ENCODE measurements around the gene RASGRF2.
"Not testable (repeated sequence)": the region's sequence is repeated elsewhere in the genome, so short reads cannot be mapped to it uniquely, and the experiment has no call there.

Gene RASGRF2

DNA sequence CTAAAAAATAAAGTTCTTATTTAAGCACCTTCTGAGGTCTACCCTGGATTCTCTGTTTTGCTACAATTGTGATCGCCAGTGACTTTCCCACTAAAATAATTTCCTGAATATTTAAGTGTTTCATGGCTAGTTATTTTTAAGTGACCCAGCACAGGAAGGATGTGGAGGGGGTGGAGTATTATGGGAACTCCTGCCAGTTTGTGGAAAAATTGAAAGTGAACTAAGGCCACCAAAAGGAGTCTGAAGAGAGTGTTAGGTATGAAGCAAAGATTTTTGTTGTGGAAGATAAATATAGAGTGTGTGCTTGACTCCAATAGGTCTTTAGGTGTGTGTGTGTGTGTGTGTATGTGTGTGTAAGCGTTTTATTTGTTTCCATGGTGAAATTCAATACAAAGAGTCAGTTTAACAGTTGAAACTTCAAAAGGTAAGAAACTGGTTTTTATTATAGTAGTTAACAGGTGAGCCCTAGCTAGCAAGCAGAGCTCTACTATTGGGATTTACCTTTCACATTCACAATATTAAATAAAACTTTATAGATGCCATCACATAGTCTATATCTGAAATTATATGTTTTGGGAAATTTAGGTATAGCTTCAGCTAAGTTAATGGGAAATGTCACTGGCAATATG is 25.6 kb downstream of the RASGRF2 start:
- no peak for DNase-seq

GRCh38 chr5:80986382-80986781 is 26.2 kb downstream of the RASGRF2 start:
- DNase-seq = no peak

DNA sequence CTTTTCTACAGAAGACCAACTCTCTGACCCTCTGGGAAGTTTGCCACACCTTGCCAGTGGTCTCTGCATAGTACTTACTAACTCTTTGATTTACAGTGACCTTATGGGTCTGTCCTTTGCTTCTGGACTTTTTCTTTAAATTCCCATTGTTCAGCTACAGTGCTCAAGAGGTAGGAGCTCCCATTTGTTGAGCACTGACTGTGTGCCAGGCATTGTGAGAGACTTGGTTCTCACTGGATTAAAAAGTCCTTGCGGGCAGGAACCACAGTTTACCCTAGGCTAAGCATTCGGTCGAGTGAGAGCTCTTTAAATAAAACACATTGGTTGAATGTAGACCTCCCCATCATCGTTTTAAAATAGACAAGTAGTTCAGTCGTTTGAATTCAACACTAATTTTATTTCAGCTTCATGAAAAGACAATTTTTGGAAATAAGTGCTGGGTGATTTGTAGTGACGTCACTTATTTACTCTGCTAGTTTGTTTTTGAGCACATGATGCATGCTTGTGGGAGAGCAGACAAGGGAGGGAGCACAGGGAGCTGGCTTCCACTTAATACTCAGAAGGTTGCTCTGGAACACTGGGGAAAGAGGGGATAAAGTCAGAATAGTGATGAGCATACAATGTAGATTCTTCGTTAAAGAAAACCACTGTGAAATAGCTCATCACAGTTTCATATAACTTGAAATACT is 27.1 kb downstream of the RASGRF2 start:
- DNase-seq = no peak

GRCh38 chr5:80988419-80988935 is 28.3 kb downstream of the RASGRF2 start:
- DNase-seq = no peak

GRCh38 chr5:80989883-80990282 is 29.7 kb downstream of the RASGRF2 start:
- no peak for DNase-seq

DNA sequence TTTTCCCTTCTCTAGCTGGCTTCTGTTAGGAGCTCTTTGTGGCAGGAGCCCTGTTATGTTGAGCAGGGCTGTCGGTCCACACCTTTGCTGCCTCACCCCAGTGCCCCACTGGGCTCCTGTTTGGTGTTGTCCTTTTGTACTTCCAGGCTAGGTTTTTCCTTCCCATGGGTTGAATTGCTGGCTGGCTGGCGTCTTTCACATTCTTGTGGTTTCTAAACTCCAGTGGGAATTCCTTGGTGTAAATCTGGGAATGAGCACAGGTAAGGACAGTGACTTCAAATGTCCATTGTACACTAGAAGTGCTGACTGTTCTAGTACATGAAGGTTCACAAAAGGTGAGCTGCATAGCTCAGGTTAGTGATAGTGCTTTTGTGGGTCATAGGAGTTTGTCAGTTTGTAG is 30.4 kb downstream of the RASGRF2 start:
- DNase-seq = no peak

- no peak for DNase-seq
Measured at GRCh38 chr5:80990971-80991370, 30.8 kb downstream of the RASGRF2 start.

- DNase-seq = no peak
Measured at GRCh38 chr5:80995908-80996307, 35.7 kb downstream of the RASGRF2 start.

DNA sequence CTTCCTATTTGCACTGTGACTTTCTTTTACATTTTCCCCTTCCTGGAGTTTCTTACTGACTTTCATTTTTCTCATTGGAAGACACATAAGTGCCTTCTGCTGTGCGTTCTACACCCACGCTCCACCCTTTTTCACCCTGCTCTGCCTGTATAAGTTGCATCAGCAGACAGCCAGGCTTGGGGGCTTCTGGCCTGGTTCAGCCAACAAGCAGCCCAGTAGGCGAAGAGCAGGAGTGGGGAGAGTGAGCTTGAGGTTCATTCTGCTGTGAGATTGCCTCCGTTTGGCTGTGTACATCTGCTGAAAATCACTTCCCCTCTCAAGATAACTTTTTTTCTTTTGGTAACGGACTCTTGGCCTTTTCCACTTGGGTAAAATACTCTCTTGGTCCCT is 38.4 kb downstream of the RASGRF2 start:
- DNase-seq = no peak

DNA sequence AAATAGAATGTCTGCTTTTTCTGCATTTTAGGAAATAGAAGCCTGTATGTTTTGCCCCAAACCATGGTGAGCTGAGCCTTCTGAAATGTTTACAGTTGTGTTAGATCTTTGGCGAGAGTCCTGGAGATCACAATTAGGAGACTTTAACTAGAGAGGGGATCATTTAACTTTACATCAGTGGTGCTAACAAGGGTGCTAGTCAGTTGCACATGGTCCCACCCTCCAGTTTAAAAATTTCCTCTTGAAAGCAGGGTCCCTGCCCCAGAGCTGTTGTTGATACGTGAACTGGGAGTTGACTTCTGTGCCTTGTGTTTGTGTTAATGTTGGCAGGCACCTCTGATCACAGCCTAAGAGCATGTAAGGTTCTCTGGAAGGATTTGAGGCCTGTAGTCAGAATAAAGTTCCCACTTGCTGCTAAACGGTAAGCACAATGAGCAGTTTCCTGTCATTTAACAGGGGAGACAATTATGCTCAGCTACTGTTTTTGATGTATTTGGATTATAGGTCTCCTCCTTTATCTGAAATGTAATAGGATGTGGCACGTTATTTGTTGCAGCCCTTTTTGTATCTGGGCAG is 43.7 kb downstream of the RASGRF2 start:
- DNase-seq = no peak

- no peak for DNase-seq
Measured at GRCh38 chr5:81005708-81006107, 45.5 kb downstream of the RASGRF2 start.

DNA sequence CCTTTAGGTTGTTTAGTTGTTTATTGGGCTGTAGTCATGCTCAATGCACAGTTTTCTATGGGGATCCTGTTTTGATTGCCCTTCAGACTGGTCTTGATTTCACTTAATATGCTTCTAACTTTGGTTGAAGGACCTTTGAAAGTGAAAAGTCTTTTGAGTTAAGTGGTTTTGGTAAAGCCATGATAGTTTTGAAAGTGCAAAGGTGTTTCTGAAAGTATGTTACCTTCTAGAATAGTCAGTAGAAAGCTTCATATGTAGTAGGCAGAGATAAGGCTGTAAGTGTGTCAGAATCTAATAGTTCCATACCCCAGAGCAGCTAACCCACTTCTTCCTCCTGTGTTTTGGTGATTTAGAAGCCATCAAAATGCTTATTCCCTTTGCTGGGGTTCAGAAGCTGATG is 46.1 kb downstream of the RASGRF2 start:
- DNase-seq = no peak

DNA sequence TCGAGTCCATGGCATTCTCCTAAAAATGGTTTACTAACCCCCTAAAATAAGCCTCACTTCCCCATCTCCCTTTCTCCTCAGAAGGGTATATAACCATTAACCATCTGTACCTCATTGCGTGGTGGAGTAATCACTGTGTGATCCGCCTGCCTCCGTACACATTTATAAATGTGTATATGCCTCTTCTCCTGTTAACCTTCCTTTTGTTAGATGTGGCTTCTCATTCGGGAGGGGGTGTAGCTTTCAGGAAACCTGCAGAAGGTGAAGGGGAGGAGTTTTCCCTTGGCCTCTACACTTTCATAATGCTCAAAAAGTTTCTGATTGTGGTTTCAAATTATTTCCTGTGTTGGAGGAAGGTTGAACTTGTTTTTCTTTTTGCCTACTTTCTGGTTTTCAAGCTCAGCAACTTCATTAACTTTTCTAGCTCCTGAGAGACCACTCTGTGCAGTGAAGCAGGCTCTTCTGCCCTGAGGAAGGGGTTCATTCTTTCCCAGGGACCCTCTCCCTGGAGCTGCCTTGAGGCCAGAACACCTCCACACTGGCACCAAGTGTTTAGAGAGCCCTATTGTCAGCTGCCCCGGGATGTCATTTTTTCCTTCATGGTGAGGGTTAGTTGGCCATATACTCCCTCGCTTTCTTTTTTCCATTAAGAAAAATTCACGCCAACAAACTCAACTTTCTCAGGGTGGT is 46.9 kb downstream of the RASGRF2 start:
- no peak for DNase-seq

DNA sequence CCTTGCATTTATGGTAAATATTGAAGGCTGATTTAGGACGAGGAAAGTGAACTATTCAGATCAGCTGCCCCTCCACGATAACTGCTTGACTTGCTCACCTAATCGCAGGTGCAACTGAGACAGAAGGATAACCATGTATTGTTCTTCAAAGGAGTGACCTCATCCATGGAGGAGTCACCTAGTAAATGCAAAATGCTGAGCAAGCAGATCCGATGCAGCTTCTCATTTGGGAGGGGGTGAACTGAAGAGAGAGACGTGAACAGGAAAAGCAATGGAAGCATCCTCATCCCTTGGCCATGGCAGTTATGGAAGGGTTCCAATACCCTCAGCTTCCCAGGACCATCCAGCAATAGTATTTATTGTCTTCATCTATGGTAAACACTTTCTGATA is 47.5 kb downstream of the RASGRF2 start:
- no peak for DNase-seq

- DNase-seq = no peak
Measured at GRCh38 chr5:81010336-81011169, 50.4 kb downstream of the RASGRF2 start.

- no peak for DNase-seq
Measured at GRCh38 chr5:81014348-81014747, 54.2 kb downstream of the RASGRF2 start.

DNA sequence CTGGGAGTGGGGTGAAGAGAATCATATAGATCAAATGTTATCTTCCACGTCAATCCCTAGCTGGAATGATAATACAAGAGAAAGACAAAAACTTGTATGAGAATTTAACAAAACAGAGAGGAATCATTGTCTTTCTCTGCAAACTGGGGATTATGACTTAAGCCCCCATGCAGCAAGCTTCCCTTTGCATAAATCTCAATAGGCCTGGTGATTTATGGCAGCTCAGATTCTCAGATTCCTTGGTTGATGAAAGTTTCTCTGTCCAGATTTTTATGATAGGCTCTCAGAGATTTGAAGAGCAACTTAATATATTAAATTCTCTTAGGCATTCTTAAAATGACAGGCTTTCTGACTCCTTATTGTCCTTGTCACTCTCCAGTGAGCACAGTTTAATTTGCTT is 56.0 kb downstream of the RASGRF2 start:
- DNase-seq = no peak

GRCh38 chr5:81017320-81017719 is 57.2 kb downstream of the RASGRF2 start:
- no peak for DNase-seq

DNA sequence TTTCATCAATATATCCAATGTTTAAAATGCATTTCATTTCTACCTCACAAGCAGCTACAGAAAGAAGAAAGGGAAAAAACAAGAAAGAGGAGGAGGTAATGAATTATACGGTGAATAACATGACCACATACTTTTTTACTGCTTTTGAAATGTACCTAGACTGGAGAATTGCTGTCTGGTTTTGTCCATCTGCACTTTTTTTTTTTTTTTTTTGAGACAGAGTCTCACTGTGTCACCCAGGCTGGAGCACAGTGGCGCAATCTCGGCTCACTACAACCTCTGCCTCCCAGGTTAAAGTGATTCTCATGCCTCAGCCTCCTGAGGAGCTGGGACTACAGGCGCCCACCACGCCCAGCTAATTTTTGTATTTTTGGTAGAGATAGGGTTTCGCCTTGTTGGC is 58.4 kb downstream of the RASGRF2 start:
- DNase-seq = not testable (repeated sequence)

DNA sequence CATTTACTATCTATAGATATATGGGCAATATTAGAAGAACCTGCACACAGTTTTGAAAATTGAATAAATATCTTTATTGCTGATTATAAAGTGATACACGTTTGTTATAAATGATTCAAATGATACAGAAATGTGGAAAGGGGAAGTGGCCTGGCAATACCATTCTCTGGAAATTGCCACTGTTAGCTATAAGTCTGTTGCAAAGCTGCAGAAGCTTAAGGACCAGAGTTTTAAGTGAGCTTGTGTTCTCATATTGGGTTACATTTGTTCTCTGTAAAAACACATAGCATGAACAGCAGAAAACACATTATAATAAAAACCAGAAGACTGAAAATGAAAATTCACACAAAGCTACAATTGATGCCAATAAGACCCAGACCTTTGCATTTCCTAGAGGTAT is 59.6 kb downstream of the RASGRF2 start:
- no peak for DNase-seq

GRCh38 chr5:81020478-81021167 is 60.5 kb downstream of the RASGRF2 start:
- DNase-seq = no peak

DNA sequence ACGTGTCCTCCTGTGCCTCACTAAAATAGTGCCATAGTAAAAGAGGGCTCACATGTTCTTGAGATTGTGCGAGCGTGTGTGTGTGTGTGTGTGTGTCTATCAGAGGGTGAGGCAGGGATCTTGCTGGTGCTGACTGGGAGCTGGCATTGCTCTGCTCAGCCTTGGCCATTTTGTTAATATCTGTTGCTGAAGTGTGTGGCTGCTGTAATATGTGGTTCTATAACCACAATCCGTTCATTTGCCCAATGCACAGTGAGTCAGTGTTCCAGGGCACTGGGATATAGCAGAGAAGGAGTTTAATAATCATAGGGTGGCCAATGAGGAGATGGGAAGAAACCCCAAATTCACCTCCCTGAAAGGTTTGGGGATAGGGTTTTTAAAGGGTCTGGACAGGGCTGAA is 61.3 kb downstream of the RASGRF2 start:
- no peak for DNase-seq

Data from NCI-H2107 (cell line).